Measurements from ENCODE around the gene LCAT.

GRCh38 chr16:67932462-67932840 lies 11.5 kb downstream of the LCAT start:
- TF ChIP-seq CTCF (IDR thresholded peaks at IDR 0.05) (no peak), POLR2A (IDR thresholded peaks at IDR 0.05) (no peak), POLR2AphosphoS5 (IDR thresholded peaks at IDR 0.05) (no peak)

Data from gastroesophageal sphincter (tissue), 3 donors.